SK-N-SH treated with all-trans-retinoic acid at 6 μM for 48 hours (cell line): Measurements from ENCODE around the gene LTBP4.
"Not testable (repeated sequence)": the region's sequence is repeated elsewhere in the genome, so short reads cannot be mapped to it uniquely, and the experiment has no call there.

Experiments used
- ATAC-seq: fragments of 200-7000 bp; cut with Tn5 transposase; 3 replicates; pipeline ENCODE4 v1.9.1; 2020; ENCODE audit warnings: mild to moderate bottlenecking, moderate library complexity
- ARNTL ChIP-seq: fragments of 450-650 bp; formaldehyde crosslinking; IDR thresholded peaks from 2 replicates; pipeline ENCODE4 v1.5.0; 2020; ENCODE audit warnings: low read depth, mild to moderate bottlenecking, moderate library complexity, borderline replicate concordance
- BACH2 ChIP-seq: fragments of 250-450 bp; sonication (Bioruptor Pico); IDR thresholded peaks from 2 replicates; pipeline ENCODE4 v1.9.0; 2021; ENCODE audit warnings: mild to moderate bottlenecking, borderline replicate concordance
- CREB5 ChIP-seq: fragments of 250-450 bp; sonication (Bioruptor Pico); IDR thresholded peaks from 2 replicates; pipeline ENCODE4 v1.5.1; 2020; ENCODE audit warnings: low read depth, mild to moderate bottlenecking, moderate library complexity
- CSDC2 ChIP-seq: fragments of 250-450 bp; sonication (Bioruptor Pico); IDR thresholded peaks from 2 replicates; pipeline ENCODE4 v1.5.0; 2020; ENCODE audit warnings: mild to moderate bottlenecking, moderate library complexity
- ESRRG ChIP-seq: fragments of 250-450 bp; sonication (Bioruptor Pico); IDR thresholded peaks from 2 replicates; pipeline ENCODE4 v1.6.1; 2021; ENCODE audit warnings: mild to moderate bottlenecking
- GLIS3 ChIP-seq: fragments of 250-450 bp; sonication (Bioruptor Pico); IDR thresholded peaks from 2 replicates; pipeline ENCODE4 v1.5.0; 2020; ENCODE audit warnings: mild to moderate bottlenecking, moderate library complexity
- ISL1 ChIP-seq: fragments of 250-450 bp; sonication (Bioruptor Pico); IDR thresholded peaks from 2 replicates; pipeline ENCODE4 v2.1.2; 2022; ENCODE audit warnings: mild to moderate bottlenecking, moderate library complexity
- PATZ1 ChIP-seq: fragments of 250-450 bp; sonication (Bioruptor Pico); IDR thresholded peaks from 2 replicates; pipeline ENCODE4 v1.8.0; 2020; ENCODE audit warnings: mild to moderate bottlenecking, moderate library complexity, borderline replicate concordance
- RARB ChIP-seq: fragments of 250-450 bp; sonication (Bioruptor Pico); IDR thresholded peaks from 2 replicates; pipeline ENCODE4 v1.8.0; 2021; ENCODE audit warnings: mild to moderate bottlenecking, moderate library complexity
- SNAI2 ChIP-seq: fragments of 250-450 bp; sonication (Bioruptor Pico); IDR thresholded peaks from 2 replicates; pipeline ENCODE4 v1.5.0; 2020; ENCODE audit warnings: mild to moderate bottlenecking, moderate library complexity
- TCF4 ChIP-seq: fragments of 250-450 bp; sonication (Bioruptor Pico); IDR thresholded peaks from 2 replicates; pipeline ENCODE4 v1.8.0; 2021; ENCODE audit warnings: mild to moderate bottlenecking, moderate library complexity, borderline replicate concordance
- TOX ChIP-seq: fragments of 250-450 bp; sonication (Bioruptor Pico); IDR thresholded peaks from 2 replicates; pipeline ENCODE4 v1.8.0; 2021; ENCODE audit warnings: mild to moderate bottlenecking, moderate library complexity, borderline replicate concordance
- TSHZ2 ChIP-seq: fragments of 250-450 bp; sonication (Bioruptor Pico); IDR thresholded peaks from 2 replicates; pipeline ENCODE4 v1.5.0; 2020; ENCODE audit warnings: mild to moderate bottlenecking, moderate library complexity
- ZC3H10 ChIP-seq: fragments of 250-450 bp; sonication (Bioruptor Pico); IDR thresholded peaks from 2 replicates; pipeline ENCODE4 v1.5.1; 2021; ENCODE audit warnings: mild to moderate bottlenecking, moderate library complexity
- ZFP3 ChIP-seq: fragments of 250-450 bp; sonication (Bioruptor Pico); IDR thresholded peaks from 2 replicates; pipeline ENCODE4 v1.5.0; 2020; ENCODE audit warnings: mild to moderate bottlenecking, moderate library complexity
- ZNF70 ChIP-seq: fragments of 450-650 bp; formaldehyde crosslinking; IDR thresholded peaks from 2 replicates; pipeline ENCODE4 v1.5.0; 2020; ENCODE audit warnings: mild to moderate bottlenecking, moderate library complexity

Gene LTBP4

DNA sequence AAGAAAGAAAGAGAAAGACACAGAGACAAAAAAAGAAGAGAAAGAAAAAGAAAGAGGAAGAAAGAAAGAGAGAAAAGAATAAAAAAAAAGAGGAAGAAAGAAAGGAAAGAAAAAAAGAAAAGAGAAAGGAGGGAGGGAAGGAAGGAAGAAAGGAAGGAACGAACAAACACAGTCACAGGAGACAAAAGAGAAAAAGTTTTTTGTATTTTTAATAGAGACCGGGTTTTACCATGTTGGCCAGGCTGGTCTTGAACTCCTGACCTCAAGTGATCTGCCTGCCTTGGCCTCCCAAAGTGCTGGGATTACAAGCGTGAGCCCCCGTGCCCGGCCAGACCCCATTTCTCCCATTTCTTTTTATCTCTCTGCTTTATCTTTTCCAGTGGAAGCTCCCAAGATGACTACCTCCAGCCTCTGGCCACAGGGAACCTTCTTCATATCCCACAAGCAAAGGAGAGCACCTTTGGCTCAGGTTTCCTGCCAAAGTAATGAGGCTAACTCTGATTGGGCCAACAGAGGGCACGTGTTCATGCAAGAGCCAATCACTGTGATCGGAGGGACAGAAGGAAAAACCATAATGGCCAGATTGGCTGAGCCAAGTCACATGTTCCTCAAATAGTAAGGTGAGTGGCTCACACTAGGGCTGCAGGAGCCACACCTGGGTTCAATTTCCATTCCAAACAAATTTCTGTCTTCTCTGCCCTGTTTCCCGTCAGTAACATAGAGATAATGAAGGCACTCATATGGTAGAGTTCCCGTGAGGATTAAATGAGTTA lies 48.9 kb downstream of the LTBP4 start:
- ATAC-seq, result not testable (repeated sequence)

DNA sequence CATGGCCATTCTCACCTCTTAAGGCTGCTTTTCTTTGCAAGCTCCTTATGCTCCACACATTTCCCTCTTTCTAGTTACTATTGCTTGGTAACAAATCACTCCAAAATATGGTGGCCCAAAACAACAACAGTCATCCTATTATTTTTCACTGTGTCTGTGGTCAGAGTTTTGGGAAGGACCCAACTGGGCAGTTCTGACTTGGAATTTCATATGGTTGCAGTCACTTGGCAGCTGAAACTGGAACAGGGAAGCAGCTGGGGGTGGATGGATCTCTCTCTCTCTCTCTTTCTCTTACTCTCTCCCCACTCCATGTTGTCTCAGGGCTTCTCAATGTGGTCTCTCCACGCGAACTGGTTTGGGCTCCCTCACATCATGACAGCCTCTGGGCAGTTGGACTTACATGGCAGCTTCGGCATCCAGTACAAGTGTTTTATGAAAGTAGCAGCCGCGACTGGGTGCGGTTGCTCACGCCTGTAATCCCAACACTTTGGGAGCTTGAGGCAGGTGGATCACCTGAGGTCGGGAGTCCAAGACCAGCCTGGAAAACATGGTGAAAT lies 49.7 kb downstream of the LTBP4 start:
- TF ChIP-seq PATZ1 (CRISPR knock-in tag) (no peak), RARB (CRISPR knock-in tag) (no peak), TCF4 (CRISPR knock-in tag) (no peak), ZC3H10 (CRISPR knock-in tag) (no peak), SNAI2 (CRISPR knock-in tag) (no peak), TSHZ2 (CRISPR knock-in tag) (no peak), ZNF70 (no peak), ESRRG (no peak), CREB5 (CRISPR knock-in tag) (no peak)

DNA sequence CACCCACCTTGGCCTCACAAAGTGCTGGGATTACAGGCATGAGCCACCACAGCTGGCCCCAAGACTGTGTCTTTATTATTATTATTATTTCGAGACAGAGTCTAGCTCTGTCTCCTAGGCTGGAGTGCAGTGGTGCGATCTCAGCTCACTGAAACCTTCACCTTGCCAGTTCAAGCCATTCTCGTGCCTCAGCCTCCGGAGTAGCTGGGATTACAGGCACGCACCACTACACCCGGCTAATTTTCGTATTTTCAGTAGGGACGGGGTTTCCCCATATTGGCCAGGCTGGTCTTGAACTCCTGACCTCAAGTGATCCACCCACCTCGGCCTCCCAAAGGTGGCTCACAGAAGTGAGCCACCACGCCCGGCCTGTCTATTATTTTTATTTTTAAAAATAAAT lies 51.1 kb downstream of the LTBP4 start:
- ATAC-seq, result not testable (repeated sequence)

More for the DNA sequence above, 49.7 kb downstream of the LTBP4 start:
- no peak for ATAC-seq

GRCh38 chr19:40655684-40656083 lies 54.5 kb downstream of the LTBP4 start:
- ATAC-seq, result not testable (repeated sequence)

GRCh38 chr19:40658031-40658430 lies 56.9 kb downstream of the LTBP4 start:
- TF ChIP-seq PATZ1 (CRISPR knock-in tag), result no peak
- no peak for ATAC-seq

GRCh38 chr19:40659116-40659515 lies 57.9 kb downstream of the LTBP4 start:
- no peak for ATAC-seq
- no peak for TF ChIP-seq RARB (CRISPR knock-in tag)
- TF ChIP-seq TSHZ2 (CRISPR knock-in tag), result no peak
- no peak for TF ChIP-seq SNAI2 (CRISPR knock-in tag)
- no peak for TF ChIP-seq TOX (CRISPR knock-in tag)
- TF ChIP-seq BACH2, result no peak
- TF ChIP-seq GLIS3 (CRISPR knock-in tag), result no peak
- no peak for TF ChIP-seq CREB5 (CRISPR knock-in tag)
- TF ChIP-seq ARNTL (CRISPR knock-in tag), result no peak
- no peak for TF ChIP-seq CSDC2
- TF ChIP-seq TCF4 (CRISPR knock-in tag), result no peak
- no peak for TF ChIP-seq PATZ1 (CRISPR knock-in tag)
- no peak for TF ChIP-seq ZFP3 (CRISPR knock-in tag)
- no peak for TF ChIP-seq ISL1 (CRISPR knock-in tag)
